ENCODE measurements around the gene SERPINE2.

- no peak for TF ChIP-seq CTCF (IDR thresholded peaks at IDR 0.05)
- no peak for TF ChIP-seq POLR2A (IDR thresholded peaks at IDR 0.05)
- TF ChIP-seq EP300 (IDR thresholded peaks at IDR 0.05) = no peak
Measured at GRCh38 chr2:223935459-223936125, 103.5 kb downstream of the SERPINE2 start.

Measured in ovary (tissue), 3 donors.